ENCODE results near the gene OTOP2. TPM values are rescaled to one million over a fixed set of nuclear protein-coding genes. Genes with fewer than 3 reads are reported as not detected.

The OTOP2 gene
- total RNA-seq, 2 donors from 2014 or later: not detected

DNA sequence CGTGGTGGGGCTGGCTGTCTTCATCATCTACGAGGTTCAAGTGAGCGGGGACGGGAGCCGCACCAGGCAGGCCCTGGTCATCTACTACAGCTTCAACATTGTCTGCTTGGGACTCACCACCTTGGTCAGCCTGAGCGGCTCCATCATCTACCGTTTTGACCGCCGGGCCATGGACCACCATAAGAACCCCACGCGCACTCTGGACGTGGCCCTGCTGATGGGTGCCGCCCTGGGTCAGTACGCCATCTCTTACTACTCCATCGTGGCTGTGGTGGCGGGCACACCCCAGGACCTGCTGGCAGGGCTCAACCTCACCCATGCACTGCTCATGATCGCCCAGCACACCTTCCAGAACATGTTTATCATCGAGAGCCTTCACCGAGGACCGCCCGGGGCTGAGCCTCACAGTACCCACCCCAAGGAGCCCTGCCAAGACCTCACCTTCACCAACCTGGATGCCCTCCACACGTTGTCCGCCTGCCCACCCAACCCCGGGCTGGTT, 6.5 kb downstream of the OTOP2 start:
- H3K4me1 Mint-ChIP-seq: peaks cover 4% of the 10 kb centered on the region
- no peaks in the 10 kb centered on the region for H3K36me3 Mint-ChIP-seq (ENCODE audit: low read depth)
- ATAC-seq (replicated peaks): no peak
- peaks cover 57% of the 10 kb centered on the region for H3K27me3 Mint-ChIP-seq
- H3K27ac Mint-ChIP-seq: no peak overlapping the region
- no peaks in the 10 kb centered on the region for H3K9me3 Mint-ChIP-seq
- H3K4me3 Mint-ChIP-seq: no peak overlapping the region

DNA sequence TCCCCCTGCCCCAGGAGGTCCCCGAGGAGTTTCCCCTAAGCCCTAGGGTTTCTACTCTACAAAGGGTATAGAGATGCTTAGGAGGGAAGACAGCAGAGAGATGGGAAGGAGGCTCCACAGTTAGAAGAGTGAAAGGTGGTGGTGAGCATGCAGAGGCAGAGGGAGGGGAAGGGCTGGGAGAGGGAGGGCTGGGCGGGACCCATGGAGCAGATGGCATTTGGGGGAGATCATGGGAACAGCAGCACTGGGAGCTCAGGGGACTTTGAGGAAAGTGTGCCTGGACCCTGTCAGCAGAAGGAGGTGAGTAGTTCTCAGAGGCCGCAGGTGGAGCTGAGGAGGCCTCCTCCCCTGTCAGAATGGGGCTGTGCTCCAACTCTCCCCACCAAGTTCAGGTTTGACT, 11.0 kb downstream of the OTOP2 start:
- Mint-ChIP-seq H3K4me3 (no peak overlapping the region), H3K27ac (no peak overlapping the region), H3K4me1 (peaks cover 4% of the 10 kb centered on the region), H3K27me3 (peaks cover 61% of the 10 kb centered on the region), H3K9me3 (no peaks in the 10 kb centered on the region), H3K36me3 (ENCODE audit: low read depth) (no peaks in the 10 kb centered on the region)
- no peak for ATAC-seq (replicated peaks)

DNA sequence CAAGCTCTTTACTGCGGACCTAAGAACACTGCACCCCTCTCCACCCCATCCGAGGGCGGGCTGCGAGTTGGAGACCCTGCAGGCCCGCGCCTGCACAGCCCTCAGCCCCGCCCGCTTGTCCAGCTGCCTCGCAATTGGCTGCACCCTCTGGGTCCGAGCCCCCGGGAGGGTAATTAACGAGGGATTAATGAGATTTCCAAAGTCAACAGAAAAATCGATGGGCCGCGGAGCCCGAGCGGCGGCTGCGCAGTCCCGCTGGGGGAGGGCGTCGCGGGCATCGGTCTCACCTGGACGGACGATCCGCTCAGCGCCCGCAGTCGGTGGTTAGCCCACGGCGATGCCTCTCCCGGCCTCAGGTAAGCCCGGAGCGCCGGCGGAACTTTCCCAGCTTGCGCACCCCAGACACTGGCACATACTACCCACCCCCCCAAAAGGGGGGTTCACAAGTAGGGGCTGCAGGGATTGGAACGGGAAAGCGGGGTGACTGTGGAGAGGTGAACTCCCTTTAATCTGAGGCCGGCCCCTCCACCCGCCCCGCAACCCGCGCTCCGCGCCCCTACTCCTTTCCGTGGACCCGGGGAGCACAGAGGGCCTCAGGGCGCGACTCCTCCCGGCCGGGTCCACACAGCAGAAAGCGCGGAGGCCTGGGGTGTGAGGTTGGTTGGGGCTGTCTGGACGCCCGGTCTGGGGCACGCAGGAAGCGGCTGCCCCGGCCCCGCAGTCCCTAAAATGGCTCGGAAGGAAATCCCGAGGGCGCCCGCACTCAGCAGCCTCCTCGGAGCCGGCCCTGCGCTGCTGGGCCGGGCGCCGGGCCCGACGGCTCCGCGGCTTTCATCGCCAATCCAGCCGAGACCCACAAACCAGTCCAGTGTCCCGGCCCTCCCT, 11.8 kb downstream of the OTOP2 start, which contains the start of gene OTOP3:
Gene OTOP3, plus strand, starts transcription at position 314 of the 885 bp plus-strand sequence. Its CDS starts 24 bp downstream, at position 338.
- peaks cover 56% of the 10 kb centered on the region for H3K27me3 Mint-ChIP-seq
- no peaks in the 10 kb centered on the region for H3K4me1 Mint-ChIP-seq
- H3K36me3 Mint-ChIP-seq (ENCODE audit: low read depth): no peaks in the 10 kb centered on the region
- no peaks in the 10 kb centered on the region for H3K9me3 Mint-ChIP-seq
- no peak for ATAC-seq (replicated peaks)
- H3K27ac Mint-ChIP-seq: no peak within 1 kb of the TSS
- H3K4me3 Mint-ChIP-seq: no peak within 1 kb of the TSS

DNA sequence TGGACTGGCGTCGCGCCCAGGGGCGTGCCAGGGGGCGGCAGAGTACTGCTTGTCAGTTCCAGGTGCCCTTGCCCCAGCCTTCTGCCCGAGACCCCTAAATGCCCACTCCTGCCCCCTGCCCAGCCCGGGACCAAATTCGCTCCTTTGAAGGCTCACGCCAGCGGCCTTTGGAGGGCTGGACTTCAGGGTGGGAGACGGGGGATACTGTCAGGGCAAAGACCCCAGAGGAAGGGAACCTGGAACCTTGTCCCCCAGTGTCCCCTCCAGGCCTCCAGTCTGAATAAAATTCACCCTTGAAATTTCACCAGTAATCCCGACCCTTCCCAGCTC, 12.4 kb downstream of the OTOP2 start:
- no peak for ATAC-seq (replicated peaks)
- no peak overlapping the region for H3K27ac Mint-ChIP-seq
- no peaks in the 10 kb centered on the region for H3K36me3 Mint-ChIP-seq (ENCODE audit: low read depth)
- H3K27me3 Mint-ChIP-seq: peaks cover 50% of the 10 kb centered on the region
- H3K4me1 Mint-ChIP-seq: no peaks in the 10 kb centered on the region
- no peak overlapping the region for H3K4me3 Mint-ChIP-seq
- no peaks in the 10 kb centered on the region for H3K9me3 Mint-ChIP-seq

DNA sequence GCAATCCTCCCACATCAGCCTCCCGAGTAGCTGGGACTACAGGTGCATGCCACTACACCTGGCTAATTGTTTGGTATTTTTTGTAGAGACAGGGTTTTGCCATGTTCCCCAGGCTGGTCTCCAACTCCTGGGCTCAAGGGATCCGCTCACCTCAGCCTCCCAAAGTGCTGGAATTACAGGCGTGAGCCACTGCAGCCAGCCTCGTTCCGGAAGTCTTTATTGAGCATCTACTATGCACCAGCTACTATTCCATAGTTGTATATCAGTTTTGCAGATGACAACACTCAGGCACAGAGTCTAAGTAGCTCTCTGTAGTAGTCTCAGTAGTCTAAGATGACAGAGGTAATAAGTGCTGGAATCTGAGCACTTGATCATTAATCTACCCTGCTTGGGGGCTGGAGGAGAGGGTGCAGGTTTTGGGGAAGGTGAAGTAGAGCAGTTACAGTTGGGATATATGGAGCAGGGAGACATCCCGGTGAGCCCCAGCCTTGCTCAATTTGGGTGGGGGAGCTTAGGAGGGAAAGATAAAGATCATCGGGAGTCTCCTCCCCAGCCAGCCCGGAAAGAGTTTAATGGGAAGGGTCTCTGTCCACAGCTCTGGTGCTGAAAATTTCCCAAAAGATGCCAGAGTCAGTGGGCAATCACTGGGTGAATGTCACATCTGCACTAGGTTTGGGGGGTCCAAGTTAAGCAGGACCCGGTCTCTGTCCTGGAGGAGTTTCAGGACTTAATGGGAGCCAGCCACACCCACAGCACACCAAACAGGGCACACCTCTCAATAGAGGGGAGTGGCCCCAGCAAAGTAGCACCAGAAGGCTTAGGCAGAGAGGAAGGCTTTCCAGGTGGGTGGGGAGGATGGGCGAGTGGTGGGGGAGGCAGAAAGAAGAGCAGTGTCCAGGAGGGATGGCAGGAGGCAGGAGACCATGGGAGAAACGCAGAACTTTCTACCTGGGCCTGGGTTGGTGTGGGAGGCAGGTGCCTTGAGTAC, 13.3 kb downstream of the OTOP2 start:
- Mint-ChIP-seq H3K4me1 (no peaks in the 10 kb centered on the region), H3K27ac (no peak overlapping the region), H3K27me3 (peaks cover 49% of the 10 kb centered on the region), H3K36me3 (ENCODE audit: low read depth) (no peaks in the 10 kb centered on the region), H3K9me3 (no peaks in the 10 kb centered on the region), H3K4me3 (no peak overlapping the region)
- no peak for ATAC-seq (replicated peaks)

DNA sequence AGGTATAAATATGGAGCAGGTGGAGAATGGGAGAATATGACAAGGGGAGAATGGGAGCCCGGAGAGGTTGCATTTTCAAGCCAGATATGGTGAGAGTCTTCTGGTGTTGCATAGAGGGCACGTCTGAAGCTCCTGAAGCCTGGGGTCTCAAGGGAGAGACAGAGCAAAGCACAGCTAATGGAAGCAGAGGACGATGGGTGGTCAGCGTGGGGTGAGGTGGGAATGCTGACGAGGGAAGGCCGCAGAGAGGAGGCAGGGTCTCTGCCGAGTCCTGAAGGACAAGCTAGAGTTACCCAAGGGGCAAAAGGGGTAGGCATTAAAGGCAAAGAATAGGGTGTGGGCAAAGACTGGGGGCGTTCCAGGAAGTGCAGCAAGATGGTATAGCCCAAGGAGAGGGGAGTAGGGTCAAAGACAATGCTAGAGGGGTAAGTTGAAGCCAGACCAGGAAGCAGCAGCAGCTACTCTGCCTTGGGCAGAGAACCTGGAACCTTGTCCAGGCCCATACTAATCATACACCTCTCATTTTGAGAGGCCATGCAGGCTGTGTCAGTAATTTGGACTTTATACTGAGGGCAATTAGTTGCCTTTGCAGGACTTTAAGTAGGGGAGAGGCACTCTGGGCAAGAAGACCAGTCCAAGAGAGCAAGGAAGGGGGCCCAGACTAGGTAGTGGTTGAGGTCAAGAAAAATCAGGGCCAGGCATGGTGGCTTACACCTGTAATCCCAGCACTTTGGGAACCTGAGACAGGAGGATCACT, 14.3 kb downstream of the OTOP2 start:
- H3K27me3 Mint-ChIP-seq: peaks cover 42% of the 10 kb centered on the region
- H3K4me1 Mint-ChIP-seq: no peaks in the 10 kb centered on the region
- H3K4me3 Mint-ChIP-seq: no peak overlapping the region
- no peak overlapping the region for H3K27ac Mint-ChIP-seq
- ATAC-seq (replicated peaks): no peak
- no peaks in the 10 kb centered on the region for H3K36me3 Mint-ChIP-seq (ENCODE audit: low read depth)
- H3K9me3 Mint-ChIP-seq: no peaks in the 10 kb centered on the region

DNA sequence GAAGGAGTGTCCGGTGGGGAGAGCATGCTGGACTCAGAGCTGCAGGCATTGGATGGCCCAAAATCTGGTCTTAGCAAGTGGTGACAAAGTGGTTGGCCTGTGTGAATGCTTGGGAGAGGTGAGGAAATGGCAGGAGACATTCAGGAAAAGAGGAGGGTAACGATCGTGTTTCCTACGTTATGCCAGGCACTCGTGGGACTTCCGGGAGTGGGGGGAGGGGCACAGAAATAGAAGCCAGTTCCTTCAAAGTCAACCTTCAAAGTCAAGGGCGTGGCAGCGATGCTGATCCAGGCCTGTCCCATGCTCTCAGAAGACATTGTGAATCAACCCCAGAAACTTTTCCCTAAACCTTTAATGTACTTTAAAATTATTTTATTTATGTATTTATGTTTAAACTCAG, 15.5 kb downstream of the OTOP2 start:
- no peaks in the 10 kb centered on the region for H3K4me1 Mint-ChIP-seq
- no peak overlapping the region for H3K4me3 Mint-ChIP-seq
- peaks cover 38% of the 10 kb centered on the region for H3K27me3 Mint-ChIP-seq
- no peak overlapping the region for H3K27ac Mint-ChIP-seq
- no peaks in the 10 kb centered on the region for H3K9me3 Mint-ChIP-seq
- no peak for ATAC-seq (replicated peaks)
- H3K36me3 Mint-ChIP-seq (ENCODE audit: low read depth): no peaks in the 10 kb centered on the region

DNA sequence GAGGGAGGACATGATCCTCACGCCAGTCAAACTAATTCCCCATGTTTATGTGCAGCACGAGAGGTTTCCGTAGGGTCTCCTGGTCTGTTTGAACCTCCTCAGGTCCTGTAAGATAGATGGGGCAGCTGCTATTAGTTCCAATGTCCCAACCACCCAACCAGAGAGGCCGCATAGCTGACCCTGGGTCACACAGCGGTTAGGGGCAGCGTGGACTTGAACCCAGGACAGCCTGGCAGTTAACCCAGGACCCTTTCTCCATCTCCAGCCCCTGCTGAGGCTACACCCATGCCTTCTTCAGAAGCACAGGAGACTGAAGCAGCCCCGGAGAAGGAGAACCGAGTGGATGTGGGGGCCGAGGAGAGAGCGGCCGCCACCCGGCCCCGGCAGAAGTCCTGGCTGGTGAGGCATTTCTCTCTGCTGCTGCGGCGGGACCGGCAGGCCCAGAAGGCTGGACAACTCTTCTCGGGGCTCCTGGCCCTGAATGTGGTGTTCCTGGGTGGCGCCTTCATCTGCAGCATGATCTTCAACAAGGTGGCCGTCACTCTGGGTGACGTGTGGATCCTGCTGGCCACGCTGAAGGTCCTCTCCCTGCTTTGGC, 17.2 kb downstream of the OTOP2 start:
- no peak for ATAC-seq (replicated peaks)
- no peak overlapping the region for H3K4me3 Mint-ChIP-seq
- H3K27ac Mint-ChIP-seq: no peak overlapping the region

DNA sequence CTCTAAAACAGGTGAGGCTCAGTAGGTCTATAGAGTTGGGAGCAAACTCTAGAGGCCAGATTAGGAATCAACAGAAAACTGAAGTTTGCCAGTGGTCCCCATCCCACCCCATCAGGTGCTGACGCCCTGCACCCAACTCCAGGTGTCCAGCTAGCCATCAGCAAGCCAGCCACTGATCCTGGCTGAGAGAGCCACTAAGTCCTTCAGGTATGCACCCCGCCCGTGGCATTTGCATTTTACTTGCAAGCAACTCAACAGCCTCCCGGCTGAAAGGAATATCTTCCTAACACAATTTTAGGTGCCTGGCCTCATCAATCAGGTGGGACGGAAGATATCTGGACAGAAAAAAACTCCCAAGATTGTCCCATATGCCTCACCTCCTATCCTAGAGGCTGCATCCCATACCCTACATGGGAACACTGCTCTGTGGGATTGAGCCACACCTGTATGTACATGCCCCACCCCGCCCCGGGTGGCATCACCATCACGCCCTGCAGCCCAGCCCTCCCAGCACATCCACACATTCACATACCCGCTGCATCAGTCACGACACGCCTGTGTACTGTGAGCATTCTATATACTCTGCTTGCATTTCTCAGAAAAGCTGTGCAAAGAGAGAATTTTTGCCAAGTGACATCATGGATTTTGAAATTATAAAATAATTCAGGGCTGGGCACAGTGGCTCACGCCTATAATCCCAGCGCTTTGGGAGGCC, 19.9 kb downstream of the OTOP2 start:
- Mint-ChIP-seq H3K4me1 (no peaks in the 10 kb centered on the region), H3K36me3 (ENCODE audit: low read depth) (no peaks in the 10 kb centered on the region), H3K27ac (no peak overlapping the region), H3K27me3 (peaks cover 14% of the 10 kb centered on the region), H3K4me3 (no peak overlapping the region), H3K9me3 (no peaks in the 10 kb centered on the region)
- no peak for ATAC-seq (replicated peaks)

More for the DNA sequence above, 17.2 kb downstream of the OTOP2 start:
- no peaks in the 10 kb centered on the region for H3K9me3 Mint-ChIP-seq
- H3K36me3 Mint-ChIP-seq (ENCODE audit: low read depth): no peaks in the 10 kb centered on the region
- peaks cover 32% of the 10 kb centered on the region for H3K27me3 Mint-ChIP-seq
- H3K4me1 Mint-ChIP-seq: no peaks in the 10 kb centered on the region

DNA sequence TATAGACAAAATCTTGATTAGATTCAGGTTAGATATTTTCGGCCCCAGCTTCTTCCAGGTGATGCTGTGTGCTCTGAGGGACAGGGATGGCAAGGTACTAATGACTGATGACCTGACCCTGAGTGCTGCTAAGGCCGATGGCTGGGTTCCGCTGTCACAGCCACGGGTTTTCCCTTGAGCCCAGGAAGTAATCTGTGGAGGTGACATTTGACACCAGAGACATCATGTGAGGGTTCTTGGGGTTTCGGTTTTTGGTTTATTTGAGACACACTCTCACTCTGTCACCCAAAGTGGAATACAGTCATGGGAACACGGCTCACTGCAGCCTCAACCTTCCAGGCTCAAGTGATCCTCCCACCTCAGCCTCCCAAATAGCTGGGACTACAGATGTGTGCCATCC, 21.5 kb downstream of the OTOP2 start:
- no peaks in the 10 kb centered on the region for H3K4me1 Mint-ChIP-seq
- H3K4me3 Mint-ChIP-seq: no peak overlapping the region
- peak; percentile 63 for ATAC-seq (replicated peaks)
- no peak overlapping the region for H3K27ac Mint-ChIP-seq
- no peaks in the 10 kb centered on the region for H3K36me3 Mint-ChIP-seq (ENCODE audit: low read depth)
- peaks cover 10% of the 10 kb centered on the region for H3K27me3 Mint-ChIP-seq
- H3K9me3 Mint-ChIP-seq: no peaks in the 10 kb centered on the region

DNA sequence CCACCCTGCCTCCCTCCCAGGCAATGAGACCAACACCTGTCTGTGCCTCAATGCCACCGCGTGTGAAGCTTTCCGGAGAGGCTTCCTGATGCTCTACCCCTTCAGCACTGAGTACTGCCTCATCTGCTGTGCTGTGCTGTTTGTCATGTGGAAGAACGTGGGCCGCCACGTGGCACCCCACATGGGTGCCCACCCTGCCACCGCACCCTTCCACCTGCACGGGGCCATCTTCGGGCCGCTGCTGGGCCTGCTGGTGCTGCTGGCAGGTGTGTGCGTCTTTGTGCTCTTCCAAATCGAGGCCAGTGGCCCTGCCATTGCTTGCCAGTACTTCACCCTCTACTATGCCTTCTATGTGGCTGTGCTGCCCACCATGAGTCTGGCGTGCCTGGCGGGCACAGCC, 22.6 kb downstream of the OTOP2 start:
- no peaks in the 10 kb centered on the region for H3K4me1 Mint-ChIP-seq
- H3K36me3 Mint-ChIP-seq (ENCODE audit: low read depth): no peaks in the 10 kb centered on the region
- H3K27me3 Mint-ChIP-seq: peaks cover 7% of the 10 kb centered on the region
- no peaks in the 10 kb centered on the region for H3K9me3 Mint-ChIP-seq
- no peak overlapping the region for H3K4me3 Mint-ChIP-seq
- no peak for ATAC-seq (replicated peaks)
- no peak overlapping the region for H3K27ac Mint-ChIP-seq

DNA sequence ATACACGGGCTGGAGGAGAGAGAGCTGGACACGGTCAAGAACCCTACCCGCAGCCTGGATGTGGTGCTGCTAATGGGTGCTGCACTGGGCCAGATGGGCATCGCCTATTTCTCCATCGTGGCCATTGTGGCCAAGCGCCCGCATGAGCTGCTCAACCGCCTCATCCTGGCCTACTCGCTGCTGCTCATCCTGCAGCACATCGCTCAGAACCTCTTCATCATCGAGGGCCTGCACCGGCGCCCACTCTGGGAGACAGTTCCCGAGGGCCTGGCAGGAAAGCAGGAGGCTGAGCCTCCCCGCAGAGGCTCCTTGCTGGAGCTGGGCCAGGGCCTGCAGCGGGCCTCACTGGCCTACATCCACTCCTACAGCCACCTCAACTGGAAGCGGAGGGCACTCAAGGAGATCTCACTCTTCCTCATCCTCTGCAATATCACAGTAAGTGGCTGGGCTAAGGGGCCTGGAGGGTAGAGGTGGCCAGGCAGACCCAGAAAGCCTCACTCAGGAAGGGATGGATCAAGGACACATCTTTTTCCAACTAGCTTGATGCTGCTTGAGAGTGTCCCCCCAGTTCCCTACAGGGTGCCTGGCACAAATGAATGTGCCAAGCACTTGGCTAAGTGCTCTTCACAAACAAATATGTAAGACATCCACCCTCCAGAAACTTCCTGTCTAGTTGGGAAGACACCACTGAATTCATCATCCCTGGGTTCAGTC, 23.1 kb downstream of the OTOP2 start:
- Mint-ChIP-seq H3K36me3 (ENCODE audit: low read depth) (no peaks in the 10 kb centered on the region), H3K9me3 (no peaks in the 10 kb centered on the region), H3K27me3 (peaks cover 3% of the 10 kb centered on the region), H3K27ac (no peak overlapping the region), H3K4me1 (no peaks in the 10 kb centered on the region), H3K4me3 (no peak overlapping the region)
- ATAC-seq (replicated peaks): no peak

All from activated T-helper 17 cell treated with anti-CD3 and anti-CD28 coated beads, Interleukin-2, amount 50 U/mL, for 72 hours (primary cell).